ENCODE results near the gene IZUMO4. TPM values are rescaled to one million over a fixed set of nuclear protein-coding genes. Genes with fewer than 3 reads are reported as not detected.

Gene IZUMO4
- total RNA-seq, 1 donor from 2014 or later, result 10.6 TPM

DNA sequence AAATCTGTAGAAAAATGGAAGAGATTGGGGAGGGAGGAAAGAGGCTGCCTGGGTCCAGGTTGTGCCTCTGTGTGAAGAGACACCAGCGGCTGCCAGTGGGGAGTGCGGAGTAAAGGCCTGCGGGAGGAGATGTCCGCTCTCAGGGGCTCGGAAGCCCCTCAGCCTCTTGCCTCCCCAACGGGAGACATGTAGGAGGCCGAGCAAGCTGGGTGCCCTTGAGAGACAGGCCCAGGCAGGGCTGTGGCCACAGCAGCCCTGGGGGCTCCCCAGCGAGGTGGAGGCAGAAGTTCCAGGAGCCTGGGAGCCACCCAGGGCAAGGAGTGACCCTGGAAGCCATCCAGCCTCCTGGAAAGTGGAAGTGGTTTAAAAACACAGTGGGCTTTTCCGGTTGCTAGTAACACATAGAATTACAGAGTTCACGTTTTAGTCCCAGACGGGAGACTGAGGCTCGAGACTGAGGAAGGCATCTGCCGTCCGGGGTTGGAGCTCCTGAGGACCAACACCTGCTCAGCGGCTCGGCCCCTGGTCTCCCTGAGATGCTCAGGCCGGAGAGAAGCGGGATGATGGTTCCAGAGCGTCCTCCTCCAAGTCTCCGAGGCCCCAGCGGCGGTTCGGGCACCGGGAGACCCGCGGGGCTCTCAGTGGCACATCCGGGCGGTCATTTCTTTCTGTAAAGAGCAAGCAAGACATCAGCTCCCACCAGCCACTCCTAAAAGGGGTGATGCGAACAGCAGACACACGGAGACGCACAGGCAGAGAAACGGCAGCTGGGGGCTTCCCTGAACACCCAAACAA, 23.8 kb upstream of the IZUMO4 start:
- no peak for DNase-seq
- H3K9me3 Mint-ChIP-seq (ENCODE audit: unreplicated experiment), result peaks cover 9% of the 10 kb centered on the region
- no peaks in the 10 kb centered on the region for H3K4me1 Mint-ChIP-seq (ENCODE audit: low read depth, unreplicated experiment)
- H3K4me3 Mint-ChIP-seq (ENCODE audit: unreplicated experiment), result no peak overlapping the region
- peaks cover 4% of the 10 kb centered on the region for H3K36me3 Mint-ChIP-seq (ENCODE audit: unreplicated experiment)
- TF ChIP-seq, protein P1, sequence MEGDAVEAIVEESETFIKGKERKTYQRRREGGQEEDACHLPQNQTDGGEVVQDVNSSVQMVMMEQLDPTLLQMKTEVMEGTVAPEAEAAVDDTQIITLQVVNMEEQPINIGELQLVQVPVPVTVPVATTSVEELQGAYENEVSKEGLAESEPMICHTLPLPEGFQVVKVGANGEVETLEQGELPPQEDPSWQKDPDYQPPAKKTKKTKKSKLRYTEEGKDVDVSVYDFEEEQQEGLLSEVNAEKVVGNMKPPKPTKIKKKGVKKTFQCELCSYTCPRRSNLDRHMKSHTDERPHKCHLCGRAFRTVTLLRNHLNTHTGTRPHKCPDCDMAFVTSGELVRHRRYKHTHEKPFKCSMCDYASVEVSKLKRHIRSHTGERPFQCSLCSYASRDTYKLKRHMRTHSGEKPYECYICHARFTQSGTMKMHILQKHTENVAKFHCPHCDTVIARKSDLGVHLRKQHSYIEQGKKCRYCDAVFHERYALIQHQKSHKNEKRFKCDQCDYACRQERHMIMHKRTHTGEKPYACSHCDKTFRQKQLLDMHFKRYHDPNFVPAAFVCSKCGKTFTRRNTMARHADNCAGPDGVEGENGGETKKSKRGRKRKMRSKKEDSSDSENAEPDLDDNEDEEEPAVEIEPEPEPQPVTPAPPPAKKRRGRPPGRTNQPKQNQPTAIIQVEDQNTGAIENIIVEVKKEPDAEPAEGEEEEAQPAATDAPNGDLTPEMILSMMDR (IDR thresholded peaks at IDR 0.05; ENCODE audit: partially characterized antibody, unreplicated experiment), result no peak
- no peak overlapping the region for H3K27ac Mint-ChIP-seq (ENCODE audit: unreplicated experiment)
- H3K27me3 Mint-ChIP-seq (ENCODE audit: unreplicated experiment), result peaks cover 4% of the 10 kb centered on the region

DNA sequence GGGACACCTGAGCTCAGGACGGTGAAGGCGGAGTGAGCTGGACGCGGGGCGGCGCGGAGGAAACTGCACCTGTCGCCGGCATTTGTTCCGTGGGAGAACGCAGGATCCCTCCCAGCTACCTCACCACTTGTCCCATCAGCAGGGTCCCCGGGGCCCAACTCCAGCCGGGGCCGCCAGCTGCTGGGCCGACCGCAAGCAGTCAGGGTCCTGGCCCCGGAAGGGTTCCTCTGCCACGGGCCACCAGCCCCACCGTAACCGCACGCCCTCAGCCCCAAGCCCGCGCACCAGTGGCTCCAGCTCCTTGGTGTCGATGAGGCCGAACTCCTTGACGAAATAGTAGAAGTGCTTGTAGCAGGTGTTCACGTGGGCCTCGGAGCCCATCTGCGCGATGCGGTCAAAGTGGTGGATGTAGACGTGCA, 20.2 kb upstream of the IZUMO4 start:
- no peak overlapping the region for H3K4me3 Mint-ChIP-seq (ENCODE audit: unreplicated experiment)
- no peak overlapping the region for H3K27ac Mint-ChIP-seq (ENCODE audit: unreplicated experiment)
- peaks cover 3% of the 10 kb centered on the region for H3K9me3 Mint-ChIP-seq (ENCODE audit: unreplicated experiment)
- H3K36me3 Mint-ChIP-seq (ENCODE audit: unreplicated experiment), result peaks cover 4% of the 10 kb centered on the region
- H3K4me1 Mint-ChIP-seq (ENCODE audit: low read depth, unreplicated experiment), result no peaks in the 10 kb centered on the region
- H3K27me3 Mint-ChIP-seq (ENCODE audit: unreplicated experiment), result peaks cover 2% of the 10 kb centered on the region
- no peak for DNase-seq
- TF ChIP-seq, protein P1 (IDR thresholded peaks at IDR 0.05; ENCODE audit: partially characterized antibody, unreplicated experiment), result no peak

DNA sequence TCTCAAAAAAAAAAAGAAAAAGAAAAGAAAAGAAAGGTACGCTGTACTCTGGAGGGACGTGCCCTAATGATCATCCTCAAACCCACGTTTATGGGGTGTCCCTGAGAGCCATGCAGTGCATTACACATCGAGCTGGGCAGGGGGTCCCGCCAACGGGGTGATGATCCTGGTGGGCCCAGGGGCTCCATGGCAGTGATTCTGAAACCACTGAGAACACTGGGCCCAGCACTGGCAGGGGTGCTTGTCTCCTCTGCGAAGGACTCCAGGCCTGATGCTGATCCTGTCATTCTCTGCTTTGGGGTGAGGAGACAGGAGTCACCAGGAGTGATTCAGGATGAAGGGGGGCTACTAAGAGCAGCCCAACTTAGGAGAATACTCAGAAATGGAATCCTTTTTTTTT, 19.3 kb upstream of the IZUMO4 start:
- DNase-seq, result no peak
- Mint-ChIP-seq H3K4me1 (ENCODE audit: low read depth, unreplicated experiment) (no peaks in the 10 kb centered on the region), H3K36me3 (ENCODE audit: unreplicated experiment) (peaks cover 2% of the 10 kb centered on the region), H3K27me3 (ENCODE audit: unreplicated experiment) (peaks cover under 1% of the 10 kb centered on the region), H3K9me3 (ENCODE audit: unreplicated experiment) (peaks cover 2% of the 10 kb centered on the region), H3K4me3 (ENCODE audit: unreplicated experiment) (no peak overlapping the region), H3K27ac (ENCODE audit: unreplicated experiment) (no peak overlapping the region)
- TF ChIP-seq, protein P1 (IDR thresholded peaks at IDR 0.05; ENCODE audit: partially characterized antibody, unreplicated experiment), result no peak

DNA sequence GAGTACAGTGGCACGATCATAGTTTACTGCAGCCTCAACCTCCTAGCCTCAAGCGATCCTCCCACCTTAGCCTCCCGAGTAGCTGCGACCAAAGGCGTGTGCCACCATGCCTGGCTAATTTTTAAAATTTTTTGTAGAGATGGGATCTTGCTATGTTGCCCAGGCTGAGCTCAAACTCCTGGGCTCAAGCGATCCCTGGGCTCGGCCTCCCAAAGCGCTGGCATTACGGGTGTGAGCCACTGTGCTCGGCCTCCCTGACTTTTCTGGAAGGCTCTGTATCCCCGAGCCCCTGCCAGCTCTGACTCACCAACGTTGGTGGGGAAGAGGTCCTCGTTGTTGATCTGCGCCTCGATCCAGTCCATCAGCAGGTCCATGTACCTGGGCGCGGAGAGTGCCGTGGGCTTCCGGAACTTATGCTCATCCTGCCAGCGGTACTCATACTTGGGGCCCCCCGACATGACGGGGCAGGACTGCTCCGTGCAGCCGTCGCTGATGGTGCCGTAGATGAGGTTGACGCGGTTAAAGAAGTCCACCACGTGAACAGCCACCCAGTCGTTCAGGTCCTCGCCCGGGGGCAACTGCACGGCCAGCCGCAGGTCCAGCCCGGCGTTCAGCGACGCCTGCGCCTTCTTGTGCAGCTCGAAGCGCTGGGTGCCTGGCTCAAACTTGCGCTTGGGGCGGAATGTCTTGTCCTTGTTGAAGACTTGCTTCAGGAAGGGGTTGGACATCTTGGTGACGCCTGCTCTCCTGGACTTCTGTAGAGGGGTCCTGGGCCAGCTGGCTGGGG, 18.7 kb upstream of the IZUMO4 start:
- DNase-seq, result no peak
- Mint-ChIP-seq H3K9me3 (ENCODE audit: unreplicated experiment) (peaks cover 2% of the 10 kb centered on the region), H3K27me3 (ENCODE audit: unreplicated experiment) (no peaks in the 10 kb centered on the region), H3K36me3 (ENCODE audit: unreplicated experiment) (no peaks in the 10 kb centered on the region), H3K4me1 (ENCODE audit: low read depth, unreplicated experiment) (no peaks in the 10 kb centered on the region), H3K27ac (ENCODE audit: unreplicated experiment) (no peak overlapping the region), H3K4me3 (ENCODE audit: unreplicated experiment) (no peak overlapping the region)
- TF ChIP-seq, protein P1 (IDR thresholded peaks at IDR 0.05; ENCODE audit: partially characterized antibody, unreplicated experiment), result no peak

Data from glutamatergic neuron (in vitro differentiated cells).